HepG2 (cell line): ENCODE data around the gene LSMEM2. TPM values are rescaled to one million over a fixed set of nuclear protein-coding genes. Genes with fewer than 3 reads are reported as not detected.

ENCODE experiments used
- ATAC-seq: fragments of 200-7000 bp; cut with Tn5 transposase; 3 replicates; pipeline ENCODE4 v1.9.1; 2020; ENCODE audit warnings: mild to moderate bottlenecking, moderate library complexity
- BruUV-seq: library from RNA; stranded (reverse); fragments of 400-500 nt; replicated peaks from 2 replicates; lab custom pipeline; 2021; lab: Mats Ljungman, UMichigan
- CTCF ChIA-PET: fragments of 300-600 bp; formaldehyde crosslinking; extraction: SDS; loops from one replicate; lab custom pipeline; 2021; ENCODE audit warnings: low total read pairs, inconsistent platforms, low intra/inter-chr PET ratio; lab: Yijun Ruan, JAX
- POLR2A ChIA-PET: fragments of 350-600 bp; sonication (Branson Sonifier 250); formaldehyde crosslinking; loops from one replicate; lab custom pipeline; 2020; ENCODE audit warnings: antibody characterized with exemption, inconsistent platforms; lab: Yijun Ruan, JAX
- DNase-seq: peaks from one replicate; pipeline ENCODE4 v3.0.0-alpha.2; 2015; ENCODE audit warnings: low spot score
- FAIRE-seq: peaks from 3 replicates; lab custom pipeline; 2011; peaks lifted over from hg19 to GRCh38; lab: Jason Lieb, UNC
- H2AFZ ChIP-seq: one replicate; pipeline ENCODE4 v1.6.1; 2011; ENCODE audit warnings: low read length, inconsistent platforms
- H3K27ac ChIP-seq: fragments of 300-600 bp; 3 replicates; pipeline ENCODE4 v1.8.0; 2011; ENCODE audit warnings: mixed run types, mild to moderate bottlenecking, mixed read lengths, low read length, inconsistent platforms; ENCODE audit not compliant: insufficient read depth; ENCODE audit errors: extremely low read length
- H3K27me3 ChIP-seq, 2 experiments: fragments of 200-600 bp in 1 of 2; 2 replicates in 1 of 2; 3 replicates in 1 of 2; pipeline versions ENCODE4 v1.6.0 to v1.8.0; 2011; ENCODE audit warnings: low read length in 2 of 2, mild to moderate bottlenecking in 2 of 2, moderate library complexity in 2 of 2, inconsistent platforms in 1 of 2; ENCODE audit not compliant: insufficient read depth in 2 of 2, control insufficient read depth in 1 of 2
- H3K36me3 ChIP-seq, 2 experiments: fragments of 200-600 bp in 1 of 2; replicated peaks in 1 of 2; 2 replicates in 1 of 2; 3 replicates in 1 of 2; pipeline versions ENCODE4 v1.5.1 to v1.8.0; 2011; ENCODE audit warnings: low read length in 2 of 2, inconsistent platforms in 1 of 2; ENCODE audit not compliant: insufficient read depth in 2 of 2, control insufficient read depth in 1 of 2
- H3K4me1 ChIP-seq: 2 replicates; pipeline ENCODE4 v1.5.1; 2012; ENCODE audit warnings: low read length, inconsistent platforms; ENCODE audit not compliant: insufficient read depth
- H3K4me2 ChIP-seq: 2 replicates; pipeline ENCODE4 v1.6.0; 2011; ENCODE audit warnings: low read depth, low read length, inconsistent platforms
- H3K4me3 ChIP-seq, 3 experiments: fragments of 200-600 bp in 1 of 3; sonication (generic), shearing (Covaris generic) in 1 of 3; replicated peaks in 1 of 3; 2 replicates each; pipeline ENCODE4 v1.5.1; 2011 to 2016; ENCODE audit warnings: low read length in 3 of 3, inconsistent platforms in 2 of 3, low read depth in 2 of 3, mild to moderate bottlenecking in 2 of 3, control low read depth in 1 of 3, mixed read lengths in 1 of 3; ENCODE audit not compliant: insufficient read depth in 1 of 3
- H3K79me2 ChIP-seq: one replicate; pipeline ENCODE4 v1.6.1; 2011; ENCODE audit warnings: low read length, inconsistent platforms; ENCODE audit not compliant: insufficient read depth
- H3K9ac ChIP-seq: 2 replicates; pipeline ENCODE4 v1.6.0; 2011; ENCODE audit warnings: mild to moderate bottlenecking, low read depth, low read length, inconsistent platforms; ENCODE audit not compliant: insufficient read depth
- H3K9me3 ChIP-seq: 2 replicates; pipeline ENCODE4 v1.5.1; 2012; ENCODE audit warnings: mild to moderate bottlenecking, low read length
- H4K20me1 ChIP-seq: 2 replicates; pipeline ENCODE4 v1.6.0; 2011; ENCODE audit warnings: inconsistent platforms, mild to moderate bottlenecking, low read length, moderate library complexity; ENCODE audit not compliant: insufficient read depth
- AGO2 ChIP-seq: fragments of 200-400 bp; formaldehyde crosslinking; optimal IDR thresholded peaks from 2 replicates; pipeline ENCODE3; 2017; ENCODE audit warnings: mild to moderate bottlenecking, low read depth, low read length, moderate library complexity
- MXI1 ChIP-seq: IDR thresholded peaks from 3 replicates; pipeline ENCODE4 v1.6.1; 2012; ENCODE audit warnings: low read depth, low read length, inconsistent platforms, borderline replicate concordance
- RBFOX2 ChIP-seq: fragments of 200-400 bp; formaldehyde crosslinking; IDR thresholded peaks from 2 replicates; pipeline ENCODE4 v1.6.1; 2017; ENCODE audit warnings: low read depth, mild to moderate bottlenecking, low read length
- TAF15 ChIP-seq: fragments of 200-400 bp; formaldehyde crosslinking; IDR thresholded peaks from one replicate; pipeline ENCODE4 v1.6.1; 2018; ENCODE audit warnings: mild to moderate bottlenecking, low read depth, low read length; ENCODE audit not compliant: poor library complexity, severe bottlenecking
- TOE1 ChIP-seq: sonication (generic); formaldehyde crosslinking; IDR thresholded peaks from 2 replicates; pipeline ENCODE4 v1.4.0; 2020; ENCODE audit warnings: mild to moderate bottlenecking, missing genetic modification reagents
- ZMYM3 ChIP-seq: sonication (generic); formaldehyde crosslinking; IDR thresholded peaks from 2 replicates; pipeline ENCODE4 v1.5.1; 2020; ENCODE audit warnings: mild to moderate bottlenecking, missing genetic modification reagents
- WGBS: methylation state at CpG from one replicate; pipeline ENCODE4 v1.1.6; 2017; ENCODE audit warnings: low lambda C conversion rate; 5-methylcytosine and 5-hydroxymethylcytosine counted together
- in situ Hi-C: cut with HindIII; loops from 2 replicates; pipeline ENCODE4 v1.10.0; 2017; ENCODE audit warnings: low pct_unique_long_range_greater_than_20kb; ENCODE audit not compliant: extremely low pct_ligation_motif_present
- intact Hi-C: fragments of 100-400 bp; cut with micrococcal nuclease; formaldehyde crosslinking; loops from one replicate; pipeline ENCODE4 v1.10.0; 2022; ENCODE audit not compliant: unreplicated experiment
- polyA plus RNA-seq, 8 experiments: library from polyadenylated mRNA; depleted of rRNA in 3 of 8; stranded (reverse) in 7 of 8; unstranded in 1 of 8; fragments of >200 nt; fragmentation: Illumina TruSeq in 4 of 8; extraction: Trizol in 4 of 8; gene quantifications; 2 replicates each; pipeline versions ENCODE4 v1.2.1 to v1.2.3, GENCODE V29; 2011 to 2016; ENCODE audit warnings: low read depth in 4 of 8, missing spikeins in 1 of 8, mixed read lengths in 1 of 8; ENCODE audit not compliant: insufficient read depth in 1 of 8
- total RNA-seq, 5 experiments: library from RNA; depleted of rRNA; stranded (reverse); fragments of >200 nt; fragmentation: Illumina TruSeq; extraction: Trizol; gene quantifications; 2 replicates each; pipeline ENCODE4 v1.2.3, GENCODE V29; 2016; ENCODE audit warnings: low read depth in 1 of 5
- TF ChIP-seq, protein P1 (sequence below): IDR thresholded peaks from 2 replicates; pipeline ENCODE4 v1.6.1; 2018; ENCODE audit warnings: missing genetic modification reagents, mild to moderate bottlenecking, missing compliant biosample characterization
- TF ChIP-seq, protein P2 (sequence below): IDR thresholded peaks from 2 replicates; pipeline ENCODE4 v1.6.1; 2016; ENCODE audit warnings: missing genetic modification reagents, missing compliant biosample characterization
- TF ChIP-seq, protein P3 (sequence below): sonication (generic); formaldehyde crosslinking; IDR thresholded peaks from 2 replicates; pipeline ENCODE4 v1.5.0; 2020; ENCODE audit warnings: mild to moderate bottlenecking, missing genetic modification reagents, borderline replicate concordance
- TF ChIP-seq, protein P4 (sequence below): IDR thresholded peaks from 2 replicates; pipeline ENCODE4 v1.6.1; 2016; ENCODE audit warnings: missing biosample characterization, missing genetic modification reagents, low read depth

Gene LSMEM2
- total and polyA plus RNA-seq, 2 of the 13 experiments (the other 11 are each of a cell fraction or from before 2014, with no cell fraction given) = 0.07 to 0.41 TPM

DNA sequence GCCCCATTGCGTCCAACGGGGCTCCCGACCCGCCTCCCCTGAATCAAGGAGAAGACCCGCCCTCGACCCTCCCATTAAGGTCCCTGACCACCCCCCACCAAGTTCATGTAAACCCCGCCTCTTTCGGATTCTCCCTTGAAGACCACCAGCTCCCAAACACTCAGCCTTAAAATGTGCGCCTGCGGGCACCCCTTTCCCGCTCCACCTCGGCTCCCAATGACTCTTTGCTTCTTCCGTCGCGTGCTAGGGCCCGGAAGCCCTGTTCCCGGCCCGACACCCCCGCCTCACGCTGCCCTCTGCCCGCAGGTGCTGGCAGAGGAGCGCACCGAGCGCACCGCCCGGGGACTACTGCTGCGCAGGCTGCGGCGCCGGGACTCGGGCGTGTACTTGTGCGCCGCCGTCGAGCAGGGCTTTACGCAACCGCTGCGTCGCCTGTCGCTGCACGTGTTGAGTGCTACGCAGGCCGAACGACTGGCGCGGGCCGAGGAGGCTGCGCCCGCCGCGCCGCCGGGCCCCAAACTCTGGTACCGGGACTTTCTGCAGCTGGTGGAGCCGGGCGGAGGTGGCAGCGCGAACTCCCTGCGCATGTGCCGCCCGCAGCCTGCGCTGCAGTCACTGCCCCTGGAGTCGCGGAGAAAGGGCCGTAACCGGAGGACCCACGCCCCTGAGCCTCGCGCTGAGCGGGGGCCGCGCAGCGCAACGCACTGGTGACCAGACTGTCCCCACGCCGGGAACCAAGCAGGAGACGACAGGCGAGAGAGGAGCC is 2.7 kb upstream of the LSMEM2 start:
- Histone ChIP-seq H3K4me2 (no peak overlapping the region), H3K9ac (no peak overlapping the region), H3K9me3 (no peaks in the 10 kb centered on the region), H3K4me1 (peaks cover 51% of the 10 kb centered on the region), H3K4me3 (no peak overlapping the region), H4K20me1 (no peaks in the 10 kb centered on the region; the same call in 1 of the 2 replicates), H2AFZ (no peak overlapping the region), H3K27me3 (no peaks in the 10 kb centered on the region), H3K36me3 (peaks cover 14 to 30% of the 10 kb centered on the region in 2 experiments), H3K27ac (no peak overlapping the region), H3K79me2 (peaks cover 12% of the 10 kb centered on the region)
- no peak for TF ChIP-seq TAF15
- TF ChIP-seq MXI1 = no peak
- no peak for TF ChIP-seq ZMYM3 (CRISPR knock-in tag)
- peak; percentile 66 for TF ChIP-seq RBFOX2
- TF ChIP-seq, protein P1, sequence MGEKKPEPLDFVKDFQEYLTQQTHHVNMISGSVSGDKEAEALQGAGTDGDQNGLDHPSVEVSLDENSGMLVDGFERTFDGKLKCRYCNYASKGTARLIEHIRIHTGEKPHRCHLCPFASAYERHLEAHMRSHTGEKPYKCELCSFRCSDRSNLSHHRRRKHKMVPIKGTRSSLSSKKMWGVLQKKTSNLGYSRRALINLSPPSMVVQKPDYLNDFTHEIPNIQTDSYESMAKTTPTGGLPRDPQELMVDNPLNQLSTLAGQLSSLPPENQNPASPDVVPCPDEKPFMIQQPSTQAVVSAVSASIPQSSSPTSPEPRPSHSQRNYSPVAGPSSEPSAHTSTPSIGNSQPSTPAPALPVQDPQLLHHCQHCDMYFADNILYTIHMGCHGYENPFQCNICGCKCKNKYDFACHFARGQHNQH (CRISPR knock-in tag) = no peak
- peak; percentile 87 for TF ChIP-seq AGO2
- no peak for TF ChIP-seq TOE1 (CRISPR knock-in tag)
- TF ChIP-seq, protein P2, sequence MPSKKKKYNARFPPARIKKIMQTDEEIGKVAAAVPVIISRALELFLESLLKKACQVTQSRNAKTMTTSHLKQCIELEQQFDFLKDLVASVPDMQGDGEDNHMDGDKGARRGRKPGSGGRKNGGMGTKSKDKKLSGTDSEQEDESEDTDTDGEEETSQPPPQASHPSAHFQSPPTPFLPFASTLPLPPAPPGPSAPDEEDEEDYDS (CRISPR knock-in tag) = no peak
- TF ChIP-seq, protein P3, sequence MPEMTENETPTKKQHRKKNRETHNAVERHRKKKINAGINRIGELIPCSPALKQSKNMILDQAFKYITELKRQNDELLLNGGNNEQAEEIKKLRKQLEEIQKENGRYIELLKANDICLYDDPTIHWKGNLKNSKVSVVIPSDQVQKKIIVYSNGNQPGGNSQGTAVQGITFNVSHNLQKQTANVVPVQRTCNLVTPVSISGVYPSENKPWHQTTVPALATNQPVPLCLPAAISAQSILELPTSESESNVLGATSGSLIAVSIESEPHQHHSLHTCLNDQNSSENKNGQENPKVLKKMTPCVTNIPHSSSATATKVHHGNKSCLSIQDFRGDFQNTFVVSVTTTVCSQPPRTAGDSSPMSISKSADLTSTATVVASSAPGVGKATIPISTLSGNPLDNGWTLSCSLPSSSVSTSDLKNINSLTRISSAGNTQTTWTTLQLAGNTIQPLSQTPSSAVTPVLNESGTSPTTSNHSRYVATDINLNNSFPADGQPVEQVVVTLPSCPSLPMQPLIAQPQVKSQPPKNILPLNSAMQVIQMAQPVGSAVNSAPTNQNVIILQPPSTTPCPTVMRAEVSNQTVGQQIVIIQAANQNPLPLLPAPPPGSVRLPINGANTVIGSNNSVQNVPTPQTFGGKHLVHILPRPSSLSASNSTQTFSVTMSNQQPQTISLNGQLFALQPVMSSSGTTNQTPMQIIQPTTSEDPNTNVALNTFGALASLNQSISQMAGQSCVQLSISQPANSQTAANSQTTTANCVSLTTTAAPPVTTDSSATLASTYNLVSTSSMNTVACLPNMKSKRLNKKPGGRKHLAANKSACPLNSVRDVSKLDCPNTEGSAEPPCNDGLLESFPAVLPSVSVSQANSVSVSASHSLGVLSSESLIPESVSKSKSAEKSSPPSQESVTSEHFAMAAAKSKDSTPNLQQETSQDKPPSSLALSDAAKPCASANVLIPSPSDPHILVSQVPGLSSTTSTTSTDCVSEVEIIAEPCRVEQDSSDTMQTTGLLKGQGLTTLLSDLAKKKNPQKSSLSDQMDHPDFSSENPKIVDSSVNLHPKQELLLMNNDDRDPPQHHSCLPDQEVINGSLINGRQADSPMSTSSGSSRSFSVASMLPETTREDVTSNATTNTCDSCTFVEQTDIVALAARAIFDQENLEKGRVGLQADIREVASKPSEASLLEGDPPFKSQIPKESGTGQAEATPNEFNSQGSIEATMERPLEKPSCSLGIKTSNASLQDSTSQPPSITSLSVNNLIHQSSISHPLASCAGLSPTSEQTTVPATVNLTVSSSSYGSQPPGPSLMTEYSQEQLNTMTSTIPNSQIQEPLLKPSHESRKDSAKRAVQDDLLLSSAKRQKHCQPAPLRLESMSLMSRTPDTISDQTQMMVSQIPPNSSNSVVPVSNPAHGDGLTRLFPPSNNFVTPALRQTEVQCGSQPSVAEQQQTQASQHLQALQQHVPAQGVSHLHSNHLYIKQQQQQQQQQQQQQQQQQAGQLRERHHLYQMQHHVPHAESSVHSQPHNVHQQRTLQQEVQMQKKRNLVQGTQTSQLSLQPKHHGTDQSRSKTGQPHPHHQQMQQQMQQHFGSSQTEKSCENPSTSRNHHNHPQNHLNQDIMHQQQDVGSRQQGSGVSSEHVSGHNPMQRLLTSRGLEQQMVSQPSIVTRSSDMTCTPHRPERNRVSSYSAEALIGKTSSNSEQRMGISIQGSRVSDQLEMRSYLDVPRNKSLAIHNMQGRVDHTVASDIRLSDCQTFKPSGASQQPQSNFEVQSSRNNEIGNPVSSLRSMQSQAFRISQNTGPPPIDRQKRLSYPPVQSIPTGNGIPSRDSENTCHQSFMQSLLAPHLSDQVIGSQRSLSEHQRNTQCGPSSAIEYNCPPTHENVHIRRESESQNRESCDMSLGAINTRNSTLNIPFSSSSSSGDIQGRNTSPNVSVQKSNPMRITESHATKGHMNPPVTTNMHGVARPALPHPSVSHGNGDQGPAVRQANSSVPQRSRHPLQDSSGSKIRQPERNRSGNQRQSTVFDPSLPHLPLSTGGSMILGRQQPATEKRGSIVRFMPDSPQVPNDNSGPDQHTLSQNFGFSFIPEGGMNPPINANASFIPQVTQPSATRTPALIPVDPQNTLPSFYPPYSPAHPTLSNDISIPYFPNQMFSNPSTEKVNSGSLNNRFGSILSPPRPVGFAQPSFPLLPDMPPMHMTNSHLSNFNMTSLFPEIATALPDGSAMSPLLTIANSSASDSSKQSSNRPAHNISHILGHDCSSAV (CRISPR knock-in tag) = no peak
- TF ChIP-seq, protein P4, sequence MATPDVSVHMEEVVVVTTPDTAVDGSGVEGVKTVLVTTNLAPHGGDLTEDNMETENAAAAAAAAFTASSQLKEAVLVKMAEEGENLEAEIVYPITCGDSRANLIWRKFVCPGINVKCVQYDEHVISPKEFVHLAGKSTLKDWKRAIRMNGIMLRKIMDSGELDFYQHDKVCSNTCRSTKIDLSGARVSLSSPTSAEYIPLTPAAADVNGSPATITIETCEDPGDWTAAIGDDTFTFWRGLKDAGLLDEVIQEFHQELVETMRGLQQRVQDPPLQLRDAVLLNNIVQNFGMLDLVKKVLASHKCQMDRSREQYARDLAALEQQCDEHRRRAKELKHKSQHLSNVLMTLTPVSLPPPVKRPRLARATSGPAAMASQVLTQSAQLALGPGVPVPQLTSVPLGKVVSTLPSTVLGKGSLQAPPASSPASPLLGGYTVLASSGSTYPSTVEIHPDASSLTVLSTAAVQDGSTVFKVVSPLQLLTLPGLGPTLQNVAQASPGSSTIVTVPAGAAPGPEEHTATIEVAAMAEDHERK = no peak
- TSS peak; percentile 30 for BruUV-seq
- DNase-seq = no peak
- no peak for FAIRE-seq
- CTCF ChIA-PET = interaction anchor here (6.4 kb wide), 1 partner anchor 49 kb away, joined by 63 read pairs; no protein-coding TSS in a partner anchor
- in situ Hi-C loops = loop anchor here (10.0 kb wide), 1 partner anchor 81 kb away; the partner anchor contains the start of gene GNAT1
- WGBS = 97% methylated on average over 74 of the region's 79 CpGs
- no peak for ATAC-seq
- intact Hi-C loops = no loop called here
- POLR2A ChIA-PET = interaction anchor here (0.8 to 1.7 kb wide), 3 partner anchors 12 to 16 kb away, joined by 3 to 7 read pairs (median 4); partner anchors contain the start of gene IFRD2
